ENCODE measurements around the gene TOP3B.

The TOP3B gene

GRCh38 chr22:21963286-21963685 is 19.3 kb downstream of the TOP3B start:
- no peak for DNase-seq (ENCODE audit: low read depth, low spot score)

- DNase-seq (ENCODE audit: low read depth, low spot score) = no peak
Measured at GRCh38 chr22:21962655-21962949, 20.0 kb downstream of the TOP3B start.

- no peak for DNase-seq (ENCODE audit: low read depth, low spot score)
Measured at GRCh38 chr22:21961886-21962654, 20.5 kb downstream of the TOP3B start.

- DNase-seq (ENCODE audit: low read depth, low spot score) = no peak
Measured at GRCh38 chr22:21961127-21961867, 21.3 kb downstream of the TOP3B start.

GRCh38 chr22:21960200-21961126 is 22.1 kb downstream of the TOP3B start:
- DNase-seq (ENCODE audit: low read depth, low spot score) = no peak

GRCh38 chr22:21959274-21960074 is 23.1 kb downstream of the TOP3B start:
- DNase-seq (ENCODE audit: low read depth, low spot score) = no peak

GRCh38 chr22:21958360-21959273 is 24.0 kb downstream of the TOP3B start:
- DNase-seq (ENCODE audit: low read depth, low spot score) = no peak

GRCh38 chr22:21952586-21953571 is 29.7 kb downstream of the TOP3B start, which contains the start of gene PPM1F:
Gene PPM1F, minus strand, starts transcription at chr22:21952848. Its CDS starts 6,800 bp downstream, at chr22:21946048.
- no peak for DNase-seq (ENCODE audit: low read depth, low spot score)

- no peak for DNase-seq (ENCODE audit: low read depth, low spot score)
Measured at GRCh38 chr22:21951931-21952465, 30.6 kb downstream of the TOP3B start.

GRCh38 chr22:21951062-21951461 is 31.5 kb downstream of the TOP3B start:
- DNase-seq (ENCODE audit: low read depth, low spot score) = no peak

GRCh38 chr22:21949948-21950347 is 32.6 kb downstream of the TOP3B start:
- no peak for DNase-seq (ENCODE audit: low read depth, low spot score)

- no peak for DNase-seq (ENCODE audit: low read depth, low spot score)
Measured at GRCh38 chr22:21949569-21949918, 33.0 kb downstream of the TOP3B start.

GRCh38 chr22:21948824-21949568 is 33.6 kb downstream of the TOP3B start:
- DNase-seq (ENCODE audit: low read depth, low spot score) = no peak

- DNase-seq (ENCODE audit: low read depth, low spot score) = no peak
Measured at GRCh38 chr22:21948390-21948789, 34.2 kb downstream of the TOP3B start.

GRCh38 chr22:21947040-21948014 is 35.3 kb downstream of the TOP3B start:
- no peak for DNase-seq (ENCODE audit: low read depth, low spot score)

GRCh38 chr22:21946262-21946925 is 36.2 kb downstream of the TOP3B start:
- DNase-seq (ENCODE audit: low read depth, low spot score) = no peak

Measured in iPS DF 19.7 (cell line).